ENCODE results near the gene CPXM2.

Gene CPXM2

DNA sequence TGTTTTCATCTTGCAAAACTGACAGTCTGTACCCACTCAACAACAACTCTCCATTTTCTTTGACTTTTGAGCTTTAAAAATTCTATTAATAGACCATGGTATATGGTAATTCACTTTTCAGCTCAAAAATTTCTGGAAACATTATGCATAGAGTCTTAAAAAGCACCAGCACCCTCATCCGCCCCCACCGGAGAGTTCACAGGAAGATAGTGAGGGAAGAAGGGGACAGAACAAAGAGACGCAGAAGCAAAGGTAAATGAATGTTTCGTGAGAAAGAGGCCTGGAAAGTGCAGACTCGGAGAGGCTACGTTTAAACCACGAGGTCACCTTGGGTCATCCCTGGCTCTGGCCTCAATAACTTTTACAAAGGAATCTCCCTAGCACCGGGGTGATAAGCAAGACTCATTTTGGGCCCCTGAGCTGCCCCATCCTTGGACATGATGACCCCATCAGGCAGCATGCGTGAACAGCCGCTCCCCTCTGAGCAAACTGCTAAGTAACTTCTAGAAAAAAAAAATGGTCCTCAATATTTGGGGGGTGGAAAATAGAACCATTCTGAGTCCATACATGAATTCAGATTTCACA lies 96.3 kb downstream of the CPXM2 start:
- no peak for DNase-seq

DNA sequence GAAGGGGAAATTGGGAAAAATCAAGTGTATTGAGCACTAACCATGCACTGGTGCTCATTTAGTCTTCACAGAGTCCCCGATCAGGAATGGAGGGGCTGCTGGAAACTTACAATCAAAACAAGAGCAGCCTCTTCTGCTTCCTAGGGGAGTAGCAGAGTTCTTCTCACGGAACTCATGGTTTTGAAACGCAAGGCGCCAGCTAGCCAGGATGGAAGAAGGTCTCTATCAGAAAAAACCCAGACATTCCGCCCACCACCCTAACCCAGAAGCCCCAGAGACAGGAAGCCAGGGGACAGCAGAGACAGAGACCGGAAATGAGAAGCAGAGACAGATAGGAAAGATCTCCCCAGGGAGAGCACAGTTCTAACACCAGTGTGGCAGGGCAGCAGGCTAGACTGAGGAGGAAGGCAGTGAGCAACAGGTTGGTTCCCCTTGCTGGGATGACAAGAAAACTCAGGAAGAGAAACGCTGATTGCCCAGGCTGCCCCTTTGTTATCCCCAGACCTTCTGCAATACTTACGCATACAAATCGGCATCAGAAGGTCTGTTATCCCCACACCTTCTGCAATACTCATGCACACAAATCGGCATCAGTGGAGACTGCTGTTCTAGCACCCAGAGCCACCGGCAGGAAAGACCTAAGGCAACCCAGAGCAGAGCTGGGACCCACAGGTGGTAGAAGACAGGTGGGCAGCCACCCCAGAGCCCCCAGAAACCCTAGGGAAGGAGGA lies 99.2 kb downstream of the CPXM2 start:
- DNase-seq, result no peak

- DNase-seq, result no peak
Measured at GRCh38 chr10:123790132-123790885, 101.3 kb downstream of the CPXM2 start.

DNA sequence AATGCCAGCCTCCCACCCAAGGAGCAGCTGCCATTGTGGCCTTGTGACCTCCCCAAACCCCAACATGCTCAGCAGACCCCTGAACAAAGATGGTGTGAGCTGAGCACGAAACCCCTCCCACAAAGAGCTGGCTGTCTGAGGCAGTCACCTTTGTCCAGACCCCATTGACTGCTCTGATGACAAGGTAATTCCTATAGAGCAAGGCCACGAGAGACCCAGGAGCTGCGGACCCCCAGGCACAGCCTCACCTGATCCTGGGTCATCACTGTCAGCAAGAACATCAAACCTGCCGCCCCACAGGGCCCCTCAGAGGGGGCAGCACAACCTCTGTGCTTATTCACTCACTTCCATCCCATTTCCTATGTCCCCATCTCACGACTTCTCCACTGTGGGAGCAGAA lies 102.6 kb downstream of the CPXM2 start:
- DNase-seq, result no peak

DNA sequence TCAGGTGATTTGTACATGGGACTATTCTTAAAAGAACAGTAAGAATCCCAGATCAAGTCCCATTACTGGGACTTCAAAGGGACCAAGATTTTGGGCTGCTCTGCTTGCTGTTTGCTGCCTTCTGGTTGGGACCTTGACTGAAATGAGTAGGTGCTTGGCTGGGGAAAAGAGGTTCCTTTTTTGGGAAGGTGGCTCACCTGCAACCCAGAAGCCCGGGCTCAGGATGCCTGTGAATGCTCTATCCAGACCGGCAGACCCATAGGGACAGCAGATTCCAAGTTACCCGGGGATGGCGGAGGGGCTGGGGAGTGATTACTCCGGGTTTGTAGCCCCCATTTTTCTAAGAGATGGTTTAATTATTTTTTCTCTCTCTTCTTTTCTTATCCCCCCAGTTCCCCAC lies 104.0 kb downstream of the CPXM2 start:
- DNase-seq, result no peak

GRCh38 chr10:123786896-123787295 lies 104.7 kb downstream of the CPXM2 start:
- no peak for DNase-seq

DNA sequence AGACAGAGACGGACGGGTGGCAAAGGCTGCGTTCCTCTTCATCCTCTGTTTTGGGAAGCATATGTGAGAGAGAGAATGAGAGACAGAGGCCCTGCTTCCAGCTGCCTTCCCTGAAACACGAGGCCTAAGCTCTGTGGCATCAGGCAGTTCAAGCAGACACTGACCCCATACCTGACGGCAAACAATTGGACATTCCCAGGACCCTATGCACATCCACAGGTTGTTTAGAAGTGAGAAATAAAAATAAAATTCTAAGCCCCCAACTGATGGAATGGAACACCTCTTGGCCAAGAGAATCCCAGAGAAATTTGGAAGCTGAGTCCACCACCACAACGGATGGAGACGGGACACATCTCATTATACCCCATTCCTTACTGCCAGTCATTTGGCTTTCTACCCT lies 105.3 kb downstream of the CPXM2 start:
- no peak for DNase-seq

- DNase-seq, result no peak
Measured at GRCh38 chr10:123784646-123785045, 107.0 kb downstream of the CPXM2 start.

- DNase-seq, result no peak
Measured at GRCh38 chr10:123784216-123784615, 107.4 kb downstream of the CPXM2 start.

DNA sequence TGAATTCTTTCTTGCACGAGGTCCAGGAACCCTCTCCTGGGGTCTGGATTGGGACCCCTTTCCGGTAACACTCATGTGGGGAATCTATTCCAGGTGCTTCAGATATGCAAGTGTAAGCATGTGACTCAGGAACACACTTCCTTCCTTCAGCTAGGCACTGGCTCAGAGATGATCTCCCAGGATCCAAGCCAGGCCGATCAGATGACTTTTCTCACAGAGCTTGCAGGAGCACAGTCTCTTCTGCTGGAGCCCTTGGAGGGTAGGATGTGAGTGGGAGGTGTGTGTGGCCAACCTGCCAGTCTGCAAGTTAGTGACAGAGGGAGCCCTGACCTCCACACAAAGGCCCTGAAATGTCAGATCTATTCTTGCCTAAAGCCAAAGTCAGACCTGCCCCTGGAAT lies 108.3 kb downstream of the CPXM2 start:
- DNase-seq, result no peak

GRCh38 chr10:123782549-123782948 lies 109.1 kb downstream of the CPXM2 start:
- DNase-seq, result no peak

DNA sequence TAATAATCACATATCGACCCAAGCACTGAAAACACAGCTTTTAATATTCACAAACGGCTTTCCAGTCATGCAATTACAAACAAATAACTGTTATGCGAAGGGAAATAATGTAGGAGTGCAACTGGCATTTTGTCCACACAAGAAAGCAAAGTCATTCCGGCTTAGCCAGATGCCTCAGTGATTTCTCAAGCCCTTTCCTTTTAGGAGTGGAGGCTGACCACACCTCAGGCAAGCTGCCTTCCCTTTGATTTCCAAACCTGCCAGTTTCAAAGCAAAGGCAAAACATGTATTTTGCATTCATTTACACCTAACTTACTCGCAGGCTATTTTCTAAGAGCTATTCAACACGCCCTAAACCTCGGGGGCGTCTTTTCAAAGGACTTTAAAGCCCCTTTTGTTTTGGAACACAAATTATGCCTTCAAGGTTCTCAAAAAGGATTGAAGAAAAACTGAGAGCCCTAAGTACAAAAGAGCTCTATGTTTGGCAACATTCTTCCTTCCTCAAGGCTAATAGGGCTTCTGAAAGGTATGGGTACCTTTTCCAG lies 109.6 kb downstream of the CPXM2 start:
- no peak for DNase-seq

GRCh38 chr10:123781324-123781900 lies 110.2 kb downstream of the CPXM2 start:
- no peak for DNase-seq

DNA sequence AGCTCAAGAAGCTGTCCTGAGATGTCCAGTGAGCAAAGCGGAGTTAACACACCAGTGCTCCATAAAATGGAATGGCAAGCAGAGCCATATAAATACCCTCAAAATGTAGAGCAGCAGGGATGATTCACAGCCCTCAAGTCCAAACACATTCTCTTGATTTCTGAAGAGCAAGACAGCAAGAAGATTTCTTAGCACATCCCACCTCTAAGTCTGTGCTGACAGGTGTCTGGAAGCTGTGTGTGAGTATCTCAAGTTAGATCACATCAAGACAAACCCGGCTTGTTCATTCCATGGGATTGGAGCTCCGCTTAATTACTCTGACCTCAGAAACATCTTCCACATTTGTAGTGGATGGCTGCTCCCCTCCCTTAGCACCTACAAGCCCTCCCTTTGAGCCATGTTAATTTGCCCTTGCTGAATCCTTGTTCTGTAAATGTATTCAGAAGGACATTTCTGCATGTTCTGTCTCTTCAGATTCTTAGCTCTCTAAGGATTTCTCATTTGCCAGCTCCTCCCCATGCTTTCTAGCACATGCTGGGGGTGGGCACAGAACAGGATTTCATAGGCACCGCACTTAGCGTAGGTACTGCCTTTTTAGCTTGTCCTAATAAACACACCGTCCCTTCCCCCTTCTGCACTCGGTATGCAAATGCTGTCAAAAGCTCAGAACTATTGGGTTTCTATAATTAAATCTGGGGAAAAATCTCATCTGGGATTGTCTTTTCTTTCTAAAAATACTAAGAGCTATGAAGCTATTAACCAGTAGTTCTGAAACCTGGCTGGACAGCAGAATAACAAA lies 112.7 kb downstream of the CPXM2 start:
- peak; percentile 41 for DNase-seq

- DNase-seq, result no peak
Measured at GRCh38 chr10:123777881-123778280, 113.7 kb downstream of the CPXM2 start.

- no peak for DNase-seq
Measured at GRCh38 chr10:123774132-123774742, 117.4 kb downstream of the CPXM2 start.

- no peak for DNase-seq
Measured at GRCh38 chr10:123772645-123773508, 118.7 kb downstream of the CPXM2 start.

DNA sequence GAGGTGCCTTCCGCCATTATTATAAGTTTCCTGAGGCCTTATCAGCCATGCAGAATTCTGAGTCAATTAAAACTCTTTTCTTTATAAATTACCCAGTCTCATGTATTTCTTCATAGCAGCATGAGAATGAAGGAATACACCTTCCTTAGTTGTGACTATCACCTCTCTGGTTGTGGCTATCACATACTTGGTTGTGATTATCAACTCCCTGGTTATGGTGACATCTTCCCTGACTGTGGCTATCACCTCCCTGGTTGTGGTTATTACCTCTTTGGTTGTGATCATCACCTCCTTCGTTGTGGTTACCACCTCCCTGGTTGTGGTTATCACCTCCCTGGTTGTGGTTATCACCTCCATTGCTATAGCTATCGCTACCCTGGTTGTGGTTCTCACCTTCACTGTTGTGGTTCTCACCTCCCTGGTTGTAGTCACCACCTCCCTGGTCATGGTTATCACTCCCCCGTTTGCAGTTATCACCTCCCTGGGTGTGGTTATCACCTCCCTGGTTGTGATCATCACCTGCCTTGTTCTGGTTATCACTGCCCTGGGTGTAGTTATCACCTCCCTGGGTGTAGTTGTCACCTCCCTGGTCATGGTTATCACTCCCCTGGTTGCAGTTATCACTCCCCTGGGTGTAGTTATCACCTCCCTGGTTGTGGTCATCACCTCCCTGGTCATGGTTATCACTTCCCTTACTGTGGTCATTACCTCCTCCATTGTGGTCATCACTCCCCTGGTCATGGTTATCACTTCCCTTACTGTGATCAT lies 119.5 kb downstream of the CPXM2 start:
- DNase-seq, result no peak

DNA sequence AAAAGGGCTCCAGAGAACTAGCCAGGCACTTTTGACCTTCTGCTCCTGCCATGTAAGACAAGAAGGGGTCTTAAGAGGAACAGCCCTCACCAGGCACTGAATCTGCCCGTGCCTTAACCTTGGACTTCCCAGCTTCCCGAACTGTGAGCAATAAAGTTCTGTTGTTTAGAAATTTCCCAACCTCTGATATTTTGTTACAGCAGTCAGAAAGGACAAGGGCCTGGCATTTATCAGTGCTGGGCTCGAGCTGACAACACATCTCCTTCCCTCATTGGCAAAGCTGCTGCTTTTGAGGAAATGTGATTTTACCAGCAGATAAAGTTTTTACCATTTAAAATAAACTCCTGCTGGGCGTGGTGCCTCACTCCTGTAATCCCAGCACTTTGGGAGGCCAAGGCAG lies 122.0 kb downstream of the CPXM2 start:
- DNase-seq, result no peak

GRCh38 chr10:123766761-123767160 lies 124.8 kb downstream of the CPXM2 start:
- DNase-seq, result no peak
